GM12878 (cell line): ENCODE measurements around the gene MRS2. TPM values are rescaled to one million over a fixed set of nuclear protein-coding genes. Genes with fewer than 3 reads are reported as not detected.

Experiments used
- ATAC-seq: fragments of 200-7000 bp; cut with Tn5 transposase; 3 replicates; pipeline ENCODE4 v1.9.1; 2020; ENCODE audit warnings: mild to moderate bottlenecking, moderate library complexity
- BruUV-seq: library from RNA; stranded (reverse); fragments of 400-500 nt; replicated peaks from 2 replicates; lab custom pipeline; 2021; lab: Mats Ljungman, UMichigan
- CTCF ChIA-PET: fragments of 300-600 bp; sonication (Branson Sonifier 250); formaldehyde crosslinking; extraction: SDS; loops from one replicate; lab custom pipeline; 2021; ENCODE audit warnings: inconsistent platforms; lab: Yijun Ruan, JAX
- POLR2A ChIA-PET: fragments of 350-600 bp; formaldehyde crosslinking; extraction: SDS; loops from one replicate; lab custom pipeline; 2021; ENCODE audit warnings: inconsistent platforms; lab: Charles Lee
- RAD21 ChIA-PET: fragments of 300-600 bp; sonication (Branson Sonifier 250); formaldehyde crosslinking; loops from one replicate; lab custom pipeline; 2023; ENCODE audit warnings: antibody characterized with exemption; ENCODE audit not compliant: unreplicated experiment; lab: Charles Lee
- SMC1A ChIA-PET: fragments of 300-600 bp; sonication (Branson Sonifier 250); formaldehyde crosslinking; loops from one replicate; lab custom pipeline; 2023; ENCODE audit not compliant: unreplicated experiment, uncharacterized antibody; lab: Charles Lee
- DNase-seq: peaks from one replicate; pipeline ENCODE4 v3.0.0-alpha.2; 2011; ENCODE audit warnings: low read depth, low spot score
- FAIRE-seq: peaks from 3 replicates; lab custom pipeline; 2011; peaks lifted over from hg19 to GRCh38; lab: Jason Lieb, UNC
- H2AFZ ChIP-seq: 2 replicates; pipeline ENCODE4 v1.6.0; 2011; ENCODE audit warnings: low read depth, low read length, control low read depth; ENCODE audit not compliant: control insufficient read depth
- H3K27ac ChIP-seq: 2 replicates; pipeline ENCODE4 v1.5.1; 2011; ENCODE audit warnings: control low read depth; ENCODE audit not compliant: control insufficient read depth, insufficient read depth
- H3K27me3 ChIP-seq, 2 experiments: replicated peaks in 1 of 2; 2 replicates each; pipeline versions ENCODE4 v1.6.0 to v1.6.1; 2011; ENCODE audit warnings: low read length in 1 of 2; ENCODE audit not compliant: control insufficient read depth in 2 of 2, insufficient read depth in 2 of 2
- H3K36me3 ChIP-seq, 2 experiments: 2 replicates each; pipeline ENCODE4 v1.5.1; 2011; ENCODE audit warnings: low read length in 1 of 2; ENCODE audit not compliant: control insufficient read depth in 2 of 2, insufficient read depth in 2 of 2
- H3K4me1 ChIP-seq: 2 replicates; pipeline ENCODE4 v1.6.1; 2011; ENCODE audit warnings: mild to moderate bottlenecking, low read length, moderate library complexity, mixed read lengths; ENCODE audit not compliant: control insufficient read depth, insufficient read depth
- H3K4me2 ChIP-seq: 2 replicates; pipeline ENCODE4 v1.6.0; 2011; ENCODE audit warnings: control low read depth; ENCODE audit not compliant: control insufficient read depth, insufficient read depth
- H3K4me3 ChIP-seq: fragments of 200-600 bp; sonication (generic); 2 replicates; pipeline ENCODE4 v1.5.1; 2016
- H3K79me2 ChIP-seq: 2 replicates; pipeline ENCODE4 v1.6.0; 2011; ENCODE audit warnings: low read length; ENCODE audit not compliant: control insufficient read depth, insufficient read depth
- H3K9ac ChIP-seq: 2 replicates; pipeline ENCODE4 v1.8.0; 2011; ENCODE audit warnings: low read length, control low read depth, mixed read lengths; ENCODE audit not compliant: control insufficient read depth, insufficient read depth
- H3K9me3 ChIP-seq: replicated peaks from 3 replicates; pipeline ENCODE4 v1.5.1; 2011; ENCODE audit warnings: mild to moderate bottlenecking, low read length; ENCODE audit not compliant: control insufficient read depth, insufficient read depth
- H4K20me1 ChIP-seq: 2 replicates; pipeline ENCODE4 v1.6.0; 2011; ENCODE audit not compliant: control insufficient read depth, insufficient read depth
- ATF7 ChIP-seq: fragments of 450-650 bp; IDR thresholded peaks from 2 replicates; pipeline ENCODE4 v1.6.1; 2016; ENCODE audit warnings: low read depth, mild to moderate bottlenecking
- JUNB ChIP-seq: IDR thresholded peaks from 2 replicates; pipeline ENCODE4 v1.6.1; 2016; ENCODE audit warnings: antibody characterized with exemption, mild to moderate bottlenecking
- MTA2 ChIP-seq: fragments of 450-650 bp; IDR thresholded peaks from 2 replicates; pipeline ENCODE4 v1.6.1; 2016; ENCODE audit warnings: low read depth, mild to moderate bottlenecking, moderate library complexity
- PAX5 ChIP-seq: IDR thresholded peaks from 2 replicates; pipeline ENCODE4 v1.6.1; 2011; ENCODE audit warnings: low read depth, low read length, borderline replicate concordance
- PBX3 ChIP-seq: IDR thresholded peaks from 2 replicates; pipeline ENCODE4 v1.6.1; 2011; ENCODE audit warnings: mild to moderate bottlenecking, low read depth, low read length, moderate library complexity; ENCODE audit not compliant: insufficient replicate concordance
- RAD51 ChIP-seq: fragments of 450-650 bp; IDR thresholded peaks from 2 replicates; pipeline ENCODE4 v1.6.1; 2016; ENCODE audit warnings: moderate library complexity, mild to moderate bottlenecking, inconsistent platforms
- SKIL ChIP-seq: fragments of 450-650 bp; IDR thresholded peaks from 2 replicates; pipeline ENCODE4 v1.6.1; 2017; ENCODE audit warnings: mild to moderate bottlenecking, low read depth, inconsistent platforms; ENCODE audit not compliant: poor library complexity, severe bottlenecking
- SMARCA5 ChIP-seq: fragments of 450-650 bp; IDR thresholded peaks from 2 replicates; pipeline ENCODE4 v1.6.1; 2017; ENCODE audit warnings: mild to moderate bottlenecking
- ZBTB33 ChIP-seq: fragments of 450-650 bp; IDR thresholded peaks from 2 replicates; pipeline ENCODE4 v1.6.1; 2017; ENCODE audit warnings: mild to moderate bottlenecking
- ZNF687 ChIP-seq: fragments of 450-650 bp; IDR thresholded peaks from 2 replicates; pipeline ENCODE4 v1.6.1; 2017; ENCODE audit warnings: mild to moderate bottlenecking, moderate library complexity
- WGBS: methylation state at CpG from one replicate; pipeline ENCODE4 v1.1.6; 2016; ENCODE audit warnings: low lambda C conversion rate; ENCODE audit not compliant: insufficient replicate concordance, insufficient coverage; ENCODE audit errors: missing lambda C conversion rate; 5-methylcytosine and 5-hydroxymethylcytosine counted together
- in situ Hi-C: fragments of 300-500 bp; cut with MboI; formaldehyde crosslinking; loops from 9 replicates; pipeline ENCODE4 v1.14.3; 2018; ENCODE audit warnings: mixed read lengths
- intact Hi-C: fragments of 100-400 bp; cut with micrococcal nuclease; formaldehyde crosslinking; loops from one replicate; pipeline ENCODE4 v1.14.2; 2022; ENCODE audit not compliant: unreplicated experiment
- polyA plus RNA-seq, 11 experiments: library from polyadenylated mRNA; depleted of rRNA in 4 of 11; unstranded in 6 of 11; stranded (reverse) in 5 of 11; fragments of >200 nt; fragmentation: Nextera tagmentation in 4 of 11; fragmentation: Illumina TruSeq in 1 of 11; extraction: Ambion mirVana in 4 of 11; extraction: Trizol in 1 of 11; gene quantifications; 1 replicate in 1 of 11; 2 replicates in 10 of 11; pipeline versions ENCODE4 v1.2.1 to v1.2.3, GENCODE V29; 2011 to 2016; ENCODE audit warnings: inconsistent platforms in 2 of 11, missing spikeins in 2 of 11, low read depth in 1 of 11
- total RNA-seq, 4 experiments: library from RNA; depleted of rRNA in 3 of 4; stranded (reverse); fragments of >200 nt in 3 of 4; fragmentation: Illumina TruSeq in 1 of 4; extraction: Trizol in 1 of 4; gene quantifications; 2 replicates each; pipeline versions ENCODE4 v1.2.1 to v1.2.3, GENCODE V29; 2013 to 2021

The MRS2 gene
- total and polyA plus RNA-seq, 10 of the 15 experiments (the other 5 are each of a cell fraction or from before 2014, with no cell fraction given) = 7.5 to 29.9 (median 24.2) TPM

- TF ChIP-seq PBX3 = no peak
- no peak for TF ChIP-seq SMARCA5
- TF ChIP-seq RAD51 = no peak
- TF ChIP-seq ZBTB33 = no peak
Measured at GRCh38 chr6:24405262-24405661, 2.5 kb downstream of the MRS2 start (continued).

GRCh38 chr6:24408719-24409410 is 6.1 kb downstream of the MRS2 start:
- Histone ChIP-seq H4K20me1 (no peaks in the 10 kb centered on the region), H3K9me3 (no peaks in the 10 kb centered on the region), H3K36me3 (peaks cover 4 to 16% of the 10 kb centered on the region in 2 experiments), H3K4me3 (no peak overlapping the region), H3K9ac (no peak overlapping the region), H2AFZ (no peak overlapping the region), H3K27me3 (no peaks in the 10 kb centered on the region), H3K4me2 (peak overlapping the region; percentile 81), H3K79me2 (peaks cover 19% of the 10 kb centered on the region), H3K27ac (peak overlapping the region; percentile 46; the same call in 1 of the 2 replicates), H3K4me1 (peaks cover 19% of the 10 kb centered on the region)
- FAIRE-seq (peak; percentile 84), ATAC-seq (peak; percentile 94), DNase-seq (no peak)
- CTCF ChIA-PET = interaction anchor here (0.7 to 2.6 kb wide), 7 partner anchors 13 to 126 kb away, joined by 3 to 14 read pairs (median 5); partner anchors contain the start of gene ALDH5A1
- 15% methylated on average over 2 of the region's 2 CpGs for WGBS
- RAD21 ChIA-PET = interaction anchor here (0.7 to 1.7 kb wide), 6 partner anchors 16 to 371 kb away, joined by 3 to 4 read pairs (median 3); partner anchors contain the start of gene C6orf62
- in situ Hi-C loops (no loop called here), intact Hi-C loops (loop anchor here (10.0 kb wide), 1 partner anchor 366 kb away; the partner anchor contains the start of gene GMNN)
- POLR2A ChIA-PET = interaction anchor here (0.7 kb wide), 1 partner anchor 41 kb away, joined by 3 read pairs; no protein-coding TSS in a partner anchor
- no TSS peak for BruUV-seq
- SMC1A ChIA-PET = interaction anchor here (0.6 to 2.8 kb wide), 13 partner anchors 10 to 370 kb away, joined by 3 to 8 read pairs (median 4); no protein-coding TSS in a partner anchor
- TF ChIP-seq ATF7 = peak; percentile 43; the same call in 1 of the 2 replicates
- TF ChIP-seq ZNF687 = peak; percentile 50; the same call in 1 of the 2 replicates
- TF ChIP-seq JUNB = peak; percentile 43; the same call in 1 of the 2 replicates
- TF ChIP-seq SKIL = peak; percentile 34
- peak; percentile 54; the same call in 1 of the 2 replicates for TF ChIP-seq MTA2
- no peak for TF ChIP-seq PAX5
